K562 (cell line): ENCODE data around the gene CTSH. TPM values are rescaled to one million over a fixed set of nuclear protein-coding genes. Genes with fewer than 3 reads are reported as not detected.

Source experiments
- ADNP ChIP-seq: fragments of 200-800 bp; sonication (Bioruptor generic); IDR thresholded peaks from 2 replicates; pipeline ENCODE4 v1.6.1; 2016; ENCODE audit warnings: missing genetic modification characterization, missing compliant biosample characterization
- CBX3 ChIP-seq, 2 experiments: IDR thresholded peaks; 1 replicate in 1 of 2; 2 replicates in 1 of 2; pipeline ENCODE4 v1.6.1; 2012; ENCODE audit warnings: inconsistent platforms in 2 of 2, low read length in 2 of 2, borderline replicate concordance in 1 of 2, control low read depth in 1 of 2
- CBX5 ChIP-seq: IDR thresholded peaks from 2 replicates; pipeline ENCODE4 v1.6.1; 2014; ENCODE audit warnings: low read depth, borderline replicate concordance
- CHD1 ChIP-seq: fragments of 200-600 bp; sonication (generic); IDR thresholded peaks from one replicate; pipeline ENCODE4 v1.6.1; 2012; ENCODE audit warnings: mild to moderate bottlenecking, moderate library complexity, low read length, inconsistent platforms
- CREB1 ChIP-seq, 2 experiments: sonication (generic) in 1 of 2; formaldehyde crosslinking in 1 of 2; IDR thresholded peaks; 2 replicates each; pipeline versions ENCODE4 v1.6.1 to v1.8.0; 2012 to 2022; ENCODE audit warnings: inconsistent platforms in 1 of 2, mild to moderate bottlenecking in 1 of 2, missing genetic modification reagents in 1 of 2, moderate library complexity in 1 of 2
- ETV5 ChIP-seq: sonication (generic); formaldehyde crosslinking; IDR thresholded peaks from 2 replicates; pipeline ENCODE4 v1.4.0; 2020; ENCODE audit warnings: low read depth, mild to moderate bottlenecking, missing genetic modification reagents
- FOXM1 ChIP-seq, 2 experiments: fragments of 450-650 bp in 1 of 2; sonication (generic) in 1 of 2; formaldehyde crosslinking in 1 of 2; IDR thresholded peaks; 2 replicates each; pipeline versions ENCODE4 v1.6.1 to v1.9.0; 2017 to 2022; ENCODE audit warnings: low read depth in 2 of 2, mild to moderate bottlenecking in 2 of 2, missing genetic modification reagents in 1 of 2, moderate library complexity in 1 of 2
- MTA3 ChIP-seq: fragments of 450-650 bp; formaldehyde crosslinking; IDR thresholded peaks from 2 replicates; pipeline ENCODE4 v1.6.1; 2017; ENCODE audit warnings: mild to moderate bottlenecking, borderline replicate concordance
- NCOA6 ChIP-seq: fragments of 450-650 bp; IDR thresholded peaks from 2 replicates; pipeline ENCODE4 v1.6.1; 2017; ENCODE audit warnings: mild to moderate bottlenecking
- NFE2 ChIP-seq: IDR thresholded peaks from 2 replicates; pipeline ENCODE4 v1.6.1; 2014; ENCODE audit warnings: antibody characterized with exemption, low read depth
- NRF1 ChIP-seq, 2 experiments: fragments of 450-650 bp; IDR thresholded peaks in 1 of 2; conservative IDR thresholded peaks in 1 of 2; 2 replicates each; pipeline ENCODE4 v1.6.1; 2014; ENCODE audit warnings: mild to moderate bottlenecking in 2 of 2
- SETDB1 ChIP-seq: IDR thresholded peaks from one replicate; pipeline ENCODE4 v1.6.1; 2012; ENCODE audit warnings: low read length, control low read depth, inconsistent platforms
- SMAD4 ChIP-seq: fragments of 250-450 bp; sonication (Bioruptor Pico); conservative IDR thresholded peaks from 2 replicates; pipeline ENCODE4 v1.8.0; 2021; ENCODE audit warnings: inconsistent platforms, mild to moderate bottlenecking, moderate library complexity
- TGIF2 ChIP-seq: sonication (generic); formaldehyde crosslinking; IDR thresholded peaks from 2 replicates; pipeline ENCODE4 v1.8.1; 2022; ENCODE audit warnings: mild to moderate bottlenecking, missing genetic modification reagents, moderate library complexity
- ZC3H8 ChIP-seq: fragments of 450-650 bp; IDR thresholded peaks from 2 replicates; pipeline ENCODE4 v1.6.1; 2017
- ZNF76 ChIP-seq: fragments of 250-450 bp; sonication (Bioruptor Pico); IDR thresholded peaks from 2 replicates; pipeline ENCODE4 v1.4.0; 2020; ENCODE audit warnings: mild to moderate bottlenecking, moderate library complexity, borderline replicate concordance
- polyA plus RNA-seq, 8 experiments: library from polyadenylated mRNA; depleted of rRNA in 4 of 8; stranded (reverse) in 5 of 8; unstranded in 3 of 8; fragments of >200 nt; fragmentation: Nextera tagmentation in 2 of 8; fragmentation: Illumina TruSeq in 1 of 8; extraction: Ambion mirVana in 2 of 8; extraction: Trizol in 1 of 8; gene quantifications; 2 replicates each; pipeline versions ENCODE4 v1.2.1 to v1.2.3, GENCODE V29; 2011 to 2014; ENCODE audit warnings: inconsistent platforms in 1 of 8, missing spikeins in 1 of 8
- total RNA-seq, 7 experiments: library from RNA; depleted of rRNA in 6 of 7; stranded (reverse); fragments of >200 nt in 6 of 7; fragmentation: Illumina TruSeq in 2 of 7; extraction: Trizol in 2 of 7; gene quantifications; 2 replicates each; pipeline versions ENCODE4 v1.2.1 to v1.2.3, GENCODE V29; 2011 to 2021; ENCODE audit warnings: low replicate concordance in 1 of 7
- TF ChIP-seq, protein P1 (sequence below): fragments of 450-650 bp; IDR thresholded peaks from 2 replicates; pipeline ENCODE4 v1.6.1; 2018; ENCODE audit not compliant: partially characterized antibody
- TF ChIP-seq, protein P2 (sequence below), 3 experiments: fragments of 200-800 bp in 1 of 3; fragments of 250-450 bp in 1 of 3; fragments of 450-650 bp in 1 of 3; sonication (Bioruptor Pico) in 1 of 3; sonication (Bioruptor generic) in 1 of 3; formaldehyde crosslinking in 1 of 3; IDR thresholded peaks; 2 replicates each; pipeline versions ENCODE4 v1.6.1 to v1.8.0; 2016 to 2022; ENCODE audit warnings: mild to moderate bottlenecking in 2 of 3, missing genetic modification characterization in 2 of 3, missing compliant biosample characterization in 1 of 3, moderate library complexity in 1 of 3

The CTSH gene
- total and polyA plus RNA-seq, 9 of the 15 experiments (the other 6 are each of a cell fraction or from before 2014, with no cell fraction given): 15.0 to 462 (median 173) TPM

- TF ChIP-seq ADNP (tag): no peak
- no peak for TF ChIP-seq FOXM1 (IDR thresholded peaks at IDR 0.05; ENCODE audit: low read depth)
- TF ChIP-seq FOXM1 (CRISPR knock-in tag; IDR thresholded peaks at IDR 0.05; ENCODE audit: low read depth): peak; percentile 47; the same call in 1 of the 2 replicates
- TF ChIP-seq ZC3H8: no peak
- TF ChIP-seq MTA3: peak; percentile 76; the same call in 1 of the 2 replicates
- TF ChIP-seq CREB1 (IDR thresholded peaks at IDR 0.05): peak; percentile 55
- TF ChIP-seq CREB1 (CRISPR knock-in tag; IDR thresholded peaks at IDR 0.05): peak; percentile 56; the same call in 1 of the 2 replicates
- TF ChIP-seq CBX5: no peak
- peak in 1 of 2 experiments; percentile 50; a peak in 1 of 3 replicates for TF ChIP-seq CBX3 (IDR thresholded peaks at IDR 0.05; ENCODE audit: borderline replicate concordance in 1 of 2, low read length in 2 of 2)
- TF ChIP-seq NCOA6: no peak
- no peak for TF ChIP-seq SETDB1
- peak; percentile 44 to 60; a peak in 3 of 4 replicates for TF ChIP-seq NRF1 (conservative IDR thresholded peaks at IDR 0.05 in 1 of 2, IDR thresholded peaks at IDR 0.05 in 1 of 2)
- no peak for TF ChIP-seq NFE2
- TF ChIP-seq, protein P1, sequence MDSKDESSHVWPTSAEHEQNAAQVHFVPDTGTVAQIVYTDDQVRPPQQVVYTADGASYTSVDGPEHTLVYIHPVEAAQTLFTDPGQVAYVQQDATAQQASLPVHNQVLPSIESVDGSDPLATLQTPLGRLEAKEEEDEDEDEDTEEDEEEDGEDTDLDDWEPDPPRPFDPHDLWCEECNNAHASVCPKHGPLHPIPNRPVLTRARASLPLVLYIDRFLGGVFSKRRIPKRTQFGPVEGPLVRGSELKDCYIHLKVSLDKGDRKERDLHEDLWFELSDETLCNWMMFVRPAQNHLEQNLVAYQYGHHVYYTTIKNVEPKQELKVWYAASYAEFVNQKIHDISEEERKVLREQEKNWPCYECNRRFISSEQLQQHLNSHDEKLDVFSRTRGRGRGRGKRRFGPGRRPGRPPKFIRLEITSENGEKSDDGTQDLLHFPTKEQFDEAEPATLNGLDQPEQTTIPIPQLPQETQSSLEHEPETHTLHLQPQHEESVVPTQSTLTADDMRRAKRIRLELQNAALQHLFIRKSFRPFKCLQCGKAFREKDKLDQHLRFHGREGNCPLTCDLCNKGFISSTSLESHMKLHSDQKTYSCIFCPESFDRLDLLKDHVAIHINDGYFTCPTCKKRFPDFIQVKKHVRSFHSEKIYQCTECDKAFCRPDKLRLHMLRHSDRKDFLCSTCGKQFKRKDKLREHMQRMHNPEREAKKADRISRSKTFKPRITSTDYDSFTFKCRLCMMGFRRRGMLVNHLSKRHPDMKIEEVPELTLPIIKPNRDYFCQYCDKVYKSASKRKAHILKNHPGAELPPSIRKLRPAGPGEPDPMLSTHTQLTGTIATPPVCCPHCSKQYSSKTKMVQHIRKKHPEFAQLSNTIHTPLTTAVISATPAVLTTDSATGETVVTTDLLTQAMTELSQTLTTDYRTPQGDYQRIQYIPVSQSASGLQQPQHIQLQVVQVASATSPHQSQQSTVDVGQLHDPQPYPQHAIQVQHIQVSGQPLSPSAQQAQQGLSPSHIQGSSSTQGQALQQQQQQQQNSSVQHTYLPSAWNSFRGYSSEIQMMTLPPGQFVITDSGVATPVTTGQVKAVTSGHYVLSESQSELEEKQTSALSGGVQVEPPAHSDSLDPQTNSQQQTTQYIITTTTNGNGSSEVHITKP: no peak
- TF ChIP-seq ETV5: no peak
- no peak for TF ChIP-seq CHD1
- TF ChIP-seq, protein P2, sequence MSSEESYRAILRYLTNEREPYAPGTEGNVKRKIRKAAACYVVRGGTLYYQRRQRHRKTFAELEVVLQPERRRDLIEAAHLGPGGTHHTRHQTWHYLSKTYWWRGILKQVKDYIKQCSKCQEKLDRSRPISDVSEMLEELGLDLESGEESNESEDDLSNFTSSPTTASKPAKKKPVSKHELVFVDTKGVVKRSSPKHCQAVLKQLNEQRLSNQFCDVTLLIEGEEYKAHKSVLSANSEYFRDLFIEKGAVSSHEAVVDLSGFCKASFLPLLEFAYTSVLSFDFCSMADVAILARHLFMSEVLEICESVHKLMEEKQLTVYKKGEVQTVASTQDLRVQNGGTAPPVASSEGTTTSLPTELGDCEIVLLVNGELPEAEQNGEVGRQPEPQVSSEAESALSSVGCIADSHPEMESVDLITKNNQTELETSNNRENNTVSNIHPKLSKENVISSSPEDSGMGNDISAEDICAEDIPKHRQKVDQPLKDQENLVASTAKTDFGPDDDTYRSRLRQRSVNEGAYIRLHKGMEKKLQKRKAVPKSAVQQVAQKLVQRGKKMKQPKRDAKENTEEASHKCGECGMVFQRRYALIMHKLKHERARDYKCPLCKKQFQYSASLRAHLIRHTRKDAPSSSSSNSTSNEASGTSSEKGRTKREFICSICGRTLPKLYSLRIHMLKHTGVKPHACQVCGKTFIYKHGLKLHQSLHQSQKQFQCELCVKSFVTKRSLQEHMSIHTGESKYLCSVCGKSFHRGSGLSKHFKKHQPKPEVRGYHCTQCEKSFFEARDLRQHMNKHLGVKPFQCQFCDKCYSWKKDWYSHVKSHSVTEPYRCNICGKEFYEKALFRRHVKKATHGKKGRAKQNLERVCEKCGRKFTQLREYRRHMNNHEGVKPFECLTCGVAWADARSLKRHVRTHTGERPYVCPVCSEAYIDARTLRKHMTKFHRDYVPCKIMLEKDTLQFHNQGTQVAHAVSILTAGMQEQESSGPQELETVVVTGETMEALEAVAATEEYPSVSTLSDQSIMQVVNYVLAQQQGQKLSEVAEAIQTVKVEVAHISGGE (CRISPR knock-in tag; IDR thresholded peaks at IDR 0.05): no peak
- no peak for TF ChIP-seq TGIF2
- TF ChIP-seq SMAD4: peak; percentile 64; the same call in 1 of the 2 replicates
- no peak for TF ChIP-seq ZNF76 (CRISPR knock-in tag)
These were observed at the start of gene CTSH (continued) for GRCh38 chr15:78944669-78945407.
